ENCODE data around the gene A3GALT2. TPM values are rescaled to one million over a fixed set of nuclear protein-coding genes. Genes with fewer than 3 reads are reported as not detected.

Gene A3GALT2
- total RNA-seq, 1 experiment from 2014 or later = not detected

- ChIA-PET CTCF (no interaction called here), POLR2A (interaction anchor here (0.5 kb wide), 1 partner anchor 950 kb away, joined by 3 read pairs; no protein-coding TSS in a partner anchor)
- Mint-ChIP-seq H3K36me3 (no peaks in the 10 kb centered on the region), H3K27me3 (ENCODE audit: low read depth) (peaks cover 92% of the 10 kb centered on the region), H3K4me1 (peaks cover 34% of the 10 kb centered on the region), H3K9me3 (no peaks in the 10 kb centered on the region), H3K27ac (no peak overlapping the region), H3K4me3 (no peak overlapping the region)
- ATAC-seq (no peak), DNase-seq (ENCODE audit: low spot score) (no peak)
- TF ChIP-seq MYBL2 (CRISPR knock-in tag; IDR thresholded peaks at IDR 0.05) (no peak), GABPB1 (CRISPR knock-in tag; IDR thresholded peaks at IDR 0.05) (no peak), HMGXB4 (CRISPR knock-in tag; IDR thresholded peaks at IDR 0.05) (no peak), ZNF232 (CRISPR knock-in tag; IDR thresholded peaks at IDR 0.05) (no peak), CREM (CRISPR knock-in tag; IDR thresholded peaks at IDR 0.05) (no peak), OVOL2 (CRISPR knock-in tag; IDR thresholded peaks at IDR 0.05; ENCODE audit: borderline replicate concordance) (no peak), JAZF1 (CRISPR knock-in tag; IDR thresholded peaks at IDR 0.05) (no peak), ERG (CRISPR knock-in tag; IDR thresholded peaks at IDR 0.05) (no peak), CTCF (IDR thresholded peaks at IDR 0.05) (no peak), IRF2 (CRISPR knock-in tag; IDR thresholded peaks at IDR 0.05; ENCODE audit: borderline replicate concordance, low read depth) (no peak), ZNF263 (CRISPR knock-in tag; IDR thresholded peaks at IDR 0.05; ENCODE audit: low read depth) (no peak), E2F1 (CRISPR knock-in tag; IDR thresholded peaks at IDR 0.05) (no peak), RORB (CRISPR knock-in tag; IDR thresholded peaks at IDR 0.05) (no peak), FOXP4 (CRISPR knock-in tag; IDR thresholded peaks at IDR 0.05) (no peak)
- TF ChIP-seq, protein P1, sequence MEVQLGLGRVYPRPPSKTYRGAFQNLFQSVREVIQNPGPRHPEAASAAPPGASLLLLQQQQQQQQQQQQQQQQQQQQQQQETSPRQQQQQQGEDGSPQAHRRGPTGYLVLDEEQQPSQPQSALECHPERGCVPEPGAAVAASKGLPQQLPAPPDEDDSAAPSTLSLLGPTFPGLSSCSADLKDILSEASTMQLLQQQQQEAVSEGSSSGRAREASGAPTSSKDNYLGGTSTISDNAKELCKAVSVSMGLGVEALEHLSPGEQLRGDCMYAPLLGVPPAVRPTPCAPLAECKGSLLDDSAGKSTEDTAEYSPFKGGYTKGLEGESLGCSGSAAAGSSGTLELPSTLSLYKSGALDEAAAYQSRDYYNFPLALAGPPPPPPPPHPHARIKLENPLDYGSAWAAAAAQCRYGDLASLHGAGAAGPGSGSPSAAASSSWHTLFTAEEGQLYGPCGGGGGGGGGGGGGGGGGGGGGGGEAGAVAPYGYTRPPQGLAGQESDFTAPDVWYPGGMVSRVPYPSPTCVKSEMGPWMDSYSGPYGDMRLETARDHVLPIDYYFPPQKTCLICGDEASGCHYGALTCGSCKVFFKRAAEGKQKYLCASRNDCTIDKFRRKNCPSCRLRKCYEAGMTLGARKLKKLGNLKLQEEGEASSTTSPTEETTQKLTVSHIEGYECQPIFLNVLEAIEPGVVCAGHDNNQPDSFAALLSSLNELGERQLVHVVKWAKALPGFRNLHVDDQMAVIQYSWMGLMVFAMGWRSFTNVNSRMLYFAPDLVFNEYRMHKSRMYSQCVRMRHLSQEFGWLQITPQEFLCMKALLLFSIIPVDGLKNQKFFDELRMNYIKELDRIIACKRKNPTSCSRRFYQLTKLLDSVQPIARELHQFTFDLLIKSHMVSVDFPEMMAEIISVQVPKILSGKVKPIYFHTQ (CRISPR knock-in tag; IDR thresholded peaks at IDR 0.05) = no peak
- TF ChIP-seq, protein P2, sequence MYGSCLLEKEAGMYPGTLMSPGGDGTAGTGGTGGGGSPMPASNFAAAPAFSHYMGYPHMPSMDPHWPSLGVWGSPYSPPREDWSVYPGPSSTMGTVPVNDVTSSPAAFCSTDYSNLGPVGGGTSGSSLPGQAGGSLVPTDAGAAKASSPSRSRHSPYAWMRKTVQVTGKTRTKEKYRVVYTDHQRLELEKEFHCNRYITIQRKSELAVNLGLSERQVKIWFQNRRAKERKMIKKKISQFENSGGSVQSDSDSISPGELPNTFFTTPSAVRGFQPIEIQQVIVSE (CRISPR knock-in tag; IDR thresholded peaks at IDR 0.05; ENCODE audit: borderline replicate concordance) = no peak
- TF ChIP-seq, protein P3, sequence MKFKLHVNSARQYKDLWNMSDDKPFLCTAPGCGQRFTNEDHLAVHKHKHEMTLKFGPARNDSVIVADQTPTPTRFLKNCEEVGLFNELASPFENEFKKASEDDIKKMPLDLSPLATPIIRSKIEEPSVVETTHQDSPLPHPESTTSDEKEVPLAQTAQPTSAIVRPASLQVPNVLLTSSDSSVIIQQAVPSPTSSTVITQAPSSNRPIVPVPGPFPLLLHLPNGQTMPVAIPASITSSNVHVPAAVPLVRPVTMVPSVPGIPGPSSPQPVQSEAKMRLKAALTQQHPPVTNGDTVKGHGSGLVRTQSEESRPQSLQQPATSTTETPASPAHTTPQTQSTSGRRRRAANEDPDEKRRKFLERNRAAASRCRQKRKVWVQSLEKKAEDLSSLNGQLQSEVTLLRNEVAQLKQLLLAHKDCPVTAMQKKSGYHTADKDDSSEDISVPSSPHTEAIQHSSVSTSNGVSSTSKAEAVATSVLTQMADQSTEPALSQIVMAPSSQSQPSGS (CRISPR knock-in tag; IDR thresholded peaks at IDR 0.05; ENCODE audit: borderline replicate concordance, low read depth) = no peak
- TF ChIP-seq, protein P4, sequence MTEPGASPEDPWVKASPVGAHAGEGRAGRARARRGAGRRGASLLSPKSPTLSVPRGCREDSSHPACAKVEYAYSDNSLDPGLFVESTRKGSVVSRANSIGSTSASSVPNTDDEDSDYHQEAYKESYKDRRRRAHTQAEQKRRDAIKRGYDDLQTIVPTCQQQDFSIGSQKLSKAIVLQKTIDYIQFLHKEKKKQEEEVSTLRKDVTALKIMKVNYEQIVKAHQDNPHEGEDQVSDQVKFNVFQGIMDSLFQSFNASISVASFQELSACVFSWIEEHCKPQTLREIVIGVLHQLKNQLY (CRISPR knock-in tag; IDR thresholded peaks at IDR 0.05) = no peak
- TF ChIP-seq, protein P5, sequence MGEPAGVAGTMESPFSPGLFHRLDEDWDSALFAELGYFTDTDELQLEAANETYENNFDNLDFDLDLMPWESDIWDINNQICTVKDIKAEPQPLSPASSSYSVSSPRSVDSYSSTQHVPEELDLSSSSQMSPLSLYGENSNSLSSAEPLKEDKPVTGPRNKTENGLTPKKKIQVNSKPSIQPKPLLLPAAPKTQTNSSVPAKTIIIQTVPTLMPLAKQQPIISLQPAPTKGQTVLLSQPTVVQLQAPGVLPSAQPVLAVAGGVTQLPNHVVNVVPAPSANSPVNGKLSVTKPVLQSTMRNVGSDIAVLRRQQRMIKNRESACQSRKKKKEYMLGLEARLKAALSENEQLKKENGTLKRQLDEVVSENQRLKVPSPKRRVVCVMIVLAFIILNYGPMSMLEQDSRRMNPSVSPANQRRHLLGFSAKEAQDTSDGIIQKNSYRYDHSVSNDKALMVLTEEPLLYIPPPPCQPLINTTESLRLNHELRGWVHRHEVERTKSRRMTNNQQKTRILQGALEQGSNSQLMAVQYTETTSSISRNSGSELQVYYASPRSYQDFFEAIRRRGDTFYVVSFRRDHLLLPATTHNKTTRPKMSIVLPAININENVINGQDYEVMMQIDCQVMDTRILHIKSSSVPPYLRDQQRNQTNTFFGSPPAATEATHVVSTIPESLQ (CRISPR knock-in tag; IDR thresholded peaks at IDR 0.05) = no peak
These were observed 26.7 kb upstream of the A3GALT2 start for GRCh38 chr1:33347650-33347992.

Measured in WTC11 (cell line).